Astrocyte (in vitro differentiated cells and primary cell): Measurements from ENCODE around the gene RNF43.

Experiments
- CTCF ChIP-seq: IDR thresholded peaks from 2 replicates; pipeline ENCODE4 v1.5.1; 2011; ENCODE audit warnings: low read depth, mild to moderate bottlenecking, inconsistent platforms, low read length, moderate library complexity; ENCODE audit not compliant: insufficient read depth
- EZH2 ChIP-seq: IDR thresholded peaks from 2 replicates; pipeline ENCODE4 v1.6.1; 2012; ENCODE audit warnings: mild to moderate bottlenecking, low read length, inconsistent platforms; ENCODE audit not compliant: insufficient read depth

- no peak for TF ChIP-seq CTCF
- no peak for TF ChIP-seq EZH2
These were observed 38.2 kb upstream of the RNF43 start for GRCh38 chr17:58455491-58455890.
